GM19328 (cell line): ENCODE measurements around the gene ZNF462.
"Not testable (repeated sequence)": the region's sequence is repeated elsewhere in the genome, so short reads cannot be mapped to it uniquely, and the experiment has no call there.

Experiments
- ATAC-seq: cut with Tn5 transposase; IDR thresholded peaks from one replicate; pipeline ENCODE4 v1.9.1; 2021; ENCODE audit warnings: mild to moderate bottlenecking, moderate library complexity; ENCODE audit not compliant: unreplicated experiment

ZNF462 gene

DNA sequence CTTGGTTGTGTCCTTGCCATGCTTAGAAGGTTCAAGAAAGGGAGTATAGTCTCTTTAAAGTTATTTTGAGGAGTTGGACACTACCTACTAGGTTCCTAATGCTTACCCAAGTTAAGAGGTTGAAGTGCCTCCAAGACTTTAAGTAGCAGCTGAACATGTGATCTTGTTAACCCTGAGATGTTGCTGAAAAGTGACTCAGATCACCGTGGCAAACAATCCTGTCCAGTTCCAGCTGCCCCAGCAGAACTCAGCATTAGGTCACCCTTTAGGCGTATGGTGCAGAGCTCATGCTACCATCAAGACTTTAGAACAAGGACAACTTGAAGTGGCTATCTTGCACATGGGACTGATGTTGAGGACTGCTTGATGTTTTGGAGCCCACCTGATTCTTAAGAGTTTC lies 22.5 kb downstream of the ZNF462 start:
- no peak for ATAC-seq

DNA sequence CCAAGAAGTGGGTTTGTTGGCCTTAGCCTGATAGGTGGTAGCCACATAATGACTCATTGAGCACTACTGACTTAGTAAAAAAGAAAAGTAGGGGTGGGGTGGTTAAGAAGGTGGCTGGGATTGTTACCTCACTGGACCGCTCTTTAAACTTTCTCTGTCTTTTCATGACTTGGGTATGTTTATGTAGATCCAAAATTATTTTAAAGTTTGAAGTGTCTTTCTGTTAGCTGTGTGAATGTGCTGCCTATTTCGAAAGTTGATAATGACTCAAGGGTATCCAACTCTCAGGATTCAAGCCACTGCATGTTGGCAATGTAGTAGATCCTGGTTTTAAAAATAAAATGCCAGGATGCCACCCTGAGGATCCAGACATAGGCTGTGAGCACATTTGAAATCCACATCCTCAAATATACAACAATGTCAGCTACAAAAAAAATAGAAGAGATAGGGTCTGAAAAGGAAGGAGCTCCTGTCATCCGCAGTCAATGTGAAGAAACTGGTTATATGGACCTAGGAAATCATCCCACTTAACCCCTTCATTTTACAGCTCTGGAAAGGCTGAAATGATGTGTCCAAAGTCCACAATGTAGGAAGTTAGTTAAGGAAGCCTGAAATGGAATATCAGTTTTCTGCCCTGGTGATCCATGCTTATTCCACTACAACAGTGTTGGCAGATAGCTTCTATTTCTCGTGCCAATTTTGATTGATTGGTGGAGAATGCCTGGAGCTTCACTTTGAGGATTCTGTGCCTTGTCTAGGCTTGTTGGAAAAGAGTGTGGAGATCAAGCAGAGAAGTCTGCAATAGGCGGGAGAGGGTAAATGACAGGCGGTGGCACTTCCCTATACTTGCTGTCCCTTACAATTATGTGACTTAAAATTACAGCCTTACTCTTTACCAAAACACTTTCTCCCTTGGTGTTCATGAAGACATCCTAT lies 23.4 kb downstream of the ZNF462 start:
- no peak for ATAC-seq

DNA sequence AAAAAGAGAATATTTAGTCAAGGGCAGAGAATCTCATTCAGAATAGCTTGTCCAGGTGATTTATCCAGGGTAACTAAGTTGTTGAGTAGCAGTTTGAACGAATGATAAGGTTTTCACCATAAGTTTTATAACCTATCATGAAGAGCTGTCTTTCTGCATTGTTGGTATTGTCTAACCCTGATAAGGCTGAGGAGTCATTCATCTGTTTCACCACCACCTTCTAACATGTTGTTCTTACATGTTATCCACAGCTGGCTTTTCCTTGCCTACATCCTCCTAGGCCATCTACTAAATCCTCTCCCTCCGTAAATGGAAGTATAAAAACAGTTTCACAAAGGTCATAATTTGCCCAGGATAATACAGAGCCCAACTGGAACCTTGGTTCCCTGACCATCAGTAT lies 24.1 kb downstream of the ZNF462 start:
- no peak for ATAC-seq

DNA sequence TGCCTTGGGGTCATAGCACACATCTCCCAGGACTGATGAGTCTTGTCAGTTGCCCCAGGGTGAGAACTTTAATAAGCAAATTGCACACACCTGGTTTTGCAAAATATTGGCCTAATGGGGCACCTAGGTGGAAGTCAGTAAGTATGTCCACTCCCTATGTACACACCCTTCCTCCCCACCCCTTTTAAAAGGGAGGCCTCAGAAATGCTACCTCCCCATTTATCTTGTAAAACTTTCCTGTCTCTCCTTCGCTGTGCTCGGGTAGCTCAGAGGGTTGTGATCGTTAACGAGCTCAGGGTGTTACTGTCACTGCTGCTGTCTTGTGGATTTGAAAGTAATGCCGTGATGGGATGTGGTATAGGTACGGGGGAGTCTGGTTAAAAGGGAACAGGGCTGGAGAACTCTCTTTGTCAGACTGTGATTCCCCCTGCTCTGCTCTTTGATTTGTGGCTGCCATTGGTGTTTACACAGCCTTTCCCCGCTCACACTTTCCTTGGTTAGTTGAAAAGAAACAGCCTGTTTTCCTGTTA lies 26.2 kb downstream of the ZNF462 start:
- no peak for ATAC-seq

DNA sequence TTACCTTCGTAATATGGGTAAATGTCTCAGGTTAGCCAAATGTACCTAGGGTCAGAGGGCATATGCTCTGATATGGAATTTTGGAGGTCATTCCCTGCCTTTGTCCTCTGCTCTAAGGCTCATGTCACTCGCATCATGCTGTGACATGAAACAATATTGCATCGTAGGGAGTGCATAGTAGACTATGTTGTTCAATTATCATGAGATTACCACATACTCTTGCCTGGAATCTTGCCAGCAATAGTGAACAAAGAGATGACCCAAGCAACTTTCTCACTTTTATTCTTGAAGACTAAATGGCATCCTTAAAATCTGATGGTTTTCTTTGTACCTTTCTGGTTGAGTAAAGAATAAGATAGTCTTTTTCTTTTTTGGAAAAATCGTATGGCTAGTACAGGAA lies 27.6 kb downstream of the ZNF462 start:
- ATAC-seq = no peak

DNA sequence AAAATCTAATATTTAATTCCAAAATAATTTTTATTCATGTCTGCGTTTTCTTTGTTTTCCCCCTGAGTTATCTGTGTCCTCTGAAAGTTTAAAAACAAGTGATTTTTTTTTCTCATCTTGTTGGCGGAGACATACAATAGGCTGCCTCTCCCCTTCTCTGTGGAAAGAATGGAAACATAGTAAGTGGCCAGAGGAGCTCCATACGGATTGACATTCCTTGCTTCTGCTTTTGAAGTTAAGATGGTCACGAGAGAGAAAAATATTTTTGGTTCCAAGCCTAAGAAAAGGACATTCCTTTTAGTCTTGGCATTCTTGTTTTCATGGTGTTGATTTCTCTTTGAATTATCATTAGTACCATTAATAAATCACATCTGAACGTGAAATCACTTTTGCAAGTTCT lies 28.3 kb downstream of the ZNF462 start:
- ATAC-seq = no peak

DNA sequence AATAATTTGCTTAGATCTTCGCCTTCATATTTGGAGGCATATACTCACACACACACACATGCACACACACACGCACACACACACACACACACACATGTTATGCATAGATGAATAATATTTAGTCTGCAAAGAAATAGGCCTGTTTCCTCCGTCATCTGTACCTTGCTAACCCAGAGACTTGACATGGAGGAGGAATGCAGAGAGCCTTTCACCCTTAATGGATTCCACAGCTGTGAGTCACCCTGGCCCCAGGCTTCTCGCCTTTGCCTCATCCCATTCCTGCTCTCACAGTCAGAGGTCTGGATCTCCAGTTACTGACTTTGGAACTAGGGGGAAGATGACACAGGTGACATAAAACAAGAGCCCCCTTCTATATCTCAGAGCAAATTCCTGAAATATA lies 29.7 kb downstream of the ZNF462 start:
- ATAC-seq = no peak

DNA sequence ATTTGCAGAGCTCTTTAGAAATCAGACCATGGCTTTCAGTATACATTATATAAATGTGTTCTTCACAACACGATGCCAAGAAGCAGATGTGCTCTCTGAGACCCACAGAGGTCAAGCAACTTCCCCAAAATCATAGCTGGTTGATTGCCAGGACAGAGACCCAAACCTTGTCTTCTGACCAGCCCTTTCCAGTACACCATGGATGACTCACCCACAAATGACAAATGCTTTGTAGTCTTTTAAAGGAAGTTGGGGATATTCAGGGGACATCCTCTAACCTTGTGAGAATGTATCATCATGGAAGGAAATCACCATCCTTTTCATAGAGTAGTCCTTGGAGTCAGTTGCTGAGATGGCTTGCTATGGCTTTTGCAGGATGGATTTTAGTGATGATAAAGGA lies 30.1 kb downstream of the ZNF462 start:
- ATAC-seq = no peak

DNA sequence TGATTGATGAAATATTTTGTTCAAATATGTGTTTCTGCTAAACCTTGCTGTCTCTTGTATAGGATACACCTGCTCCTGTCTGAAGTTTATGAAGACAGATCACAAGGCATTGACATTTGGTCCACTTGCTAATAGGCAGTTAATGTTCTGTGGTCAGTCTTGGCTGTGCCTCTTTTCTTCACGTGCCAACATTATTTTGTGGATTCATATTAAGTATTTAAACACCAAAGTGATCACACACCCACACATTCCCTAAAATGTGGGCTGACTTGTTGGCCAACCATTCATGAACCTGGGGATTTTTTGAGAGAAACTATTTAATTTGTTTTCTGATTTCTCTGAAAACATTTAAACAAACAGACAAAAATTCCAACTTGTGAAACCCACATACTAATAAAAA lies 33.7 kb downstream of the ZNF462 start:
- no peak for ATAC-seq

DNA sequence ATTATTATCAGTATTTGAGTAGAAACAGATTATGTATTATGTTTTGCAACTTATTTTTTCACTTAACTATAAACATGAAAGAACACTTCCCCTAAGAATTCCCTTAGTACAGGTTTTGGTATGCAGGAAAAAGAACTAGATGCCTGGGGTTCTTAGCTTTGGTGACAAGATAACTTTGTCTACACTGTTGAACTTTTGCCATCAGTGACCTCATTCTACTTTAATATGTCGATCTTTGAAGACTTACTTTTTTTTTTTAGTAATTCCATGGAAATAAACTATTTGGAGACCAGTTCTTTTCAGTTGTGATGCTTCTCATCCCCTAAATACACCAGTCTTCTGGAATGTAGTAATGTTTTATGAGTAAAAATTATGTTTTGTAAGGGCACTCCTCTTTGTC lies 34.3 kb downstream of the ZNF462 start:
- no peak for ATAC-seq

DNA sequence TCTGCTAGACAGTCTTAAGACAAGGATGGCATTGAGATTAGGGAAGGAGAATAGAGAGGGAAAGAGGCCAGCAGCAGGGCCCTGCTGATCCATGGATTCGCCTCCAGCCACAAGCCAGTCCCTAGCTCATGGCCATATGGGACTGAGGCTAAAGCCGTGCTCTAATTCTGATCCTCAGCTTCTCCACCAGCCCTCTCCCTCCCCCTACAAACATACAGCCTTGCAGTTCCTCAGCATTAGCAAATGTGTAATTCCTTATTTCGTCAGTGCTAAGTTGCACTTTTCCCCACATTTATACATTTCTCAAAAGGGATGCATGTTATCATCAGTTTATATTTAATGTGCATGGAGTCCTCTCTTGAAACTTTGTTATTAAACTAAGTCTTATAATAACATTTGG lies 34.8 kb downstream of the ZNF462 start:
- no peak for ATAC-seq

DNA sequence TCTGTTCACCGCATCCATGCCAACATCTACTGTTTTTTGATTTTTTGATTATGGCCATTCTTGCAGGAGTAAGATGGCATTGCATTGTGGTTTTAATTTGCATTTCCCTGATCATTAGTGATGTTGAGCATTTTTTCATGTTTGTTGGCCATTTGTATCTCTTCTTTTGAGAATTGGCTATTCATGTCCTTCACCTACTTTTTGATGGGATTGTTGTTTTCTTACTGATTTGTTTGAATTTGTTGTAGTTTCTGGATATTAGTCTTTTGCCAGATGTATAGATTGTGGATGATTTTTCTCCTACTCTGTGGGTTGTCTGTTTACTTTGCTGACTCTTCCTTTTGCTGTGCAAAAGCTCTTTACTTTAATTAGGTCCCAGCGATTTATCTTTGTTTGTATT lies 37.6 kb downstream of the ZNF462 start:
- not testable (repeated sequence) for ATAC-seq

DNA sequence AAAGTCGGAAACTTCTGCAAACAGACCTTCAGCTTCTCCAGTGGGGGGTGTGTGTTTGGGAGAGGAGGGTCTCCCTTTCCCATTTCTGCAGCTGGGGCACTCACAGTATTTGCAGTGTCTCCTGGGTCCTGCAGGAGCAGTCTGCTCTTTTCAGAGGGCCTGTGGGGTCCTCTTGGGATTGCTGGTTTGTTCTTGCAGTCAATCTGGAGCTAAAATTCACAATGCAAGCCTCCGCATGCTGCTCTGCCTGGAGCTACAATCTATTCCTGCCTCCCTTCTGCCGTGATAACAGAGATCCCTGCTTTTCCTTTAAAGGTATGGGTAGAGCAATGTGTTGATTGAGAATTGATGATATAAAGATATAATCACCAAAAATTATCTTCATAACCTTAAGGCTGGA lies 43.2 kb downstream of the ZNF462 start:
- ATAC-seq = no peak

DNA sequence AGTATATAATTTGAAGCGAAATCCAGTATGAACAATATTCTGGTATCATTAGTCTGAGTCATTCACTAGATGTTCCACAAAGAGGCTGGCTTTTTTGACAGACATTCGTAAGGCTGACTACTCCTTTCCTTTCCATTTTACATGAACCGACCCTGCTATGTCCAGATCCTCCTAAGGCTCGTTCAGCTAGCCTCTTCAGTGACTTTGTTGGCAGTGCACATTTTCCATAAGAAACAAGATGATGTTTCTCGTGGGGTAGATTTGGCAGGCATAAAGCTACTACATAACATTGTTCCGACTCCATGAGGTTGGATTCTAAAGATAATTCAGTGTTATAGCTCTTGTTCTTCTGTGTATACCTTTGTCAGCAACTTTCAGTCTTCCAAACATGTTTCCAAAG lies 49.0 kb downstream of the ZNF462 start:
- no peak for ATAC-seq

DNA sequence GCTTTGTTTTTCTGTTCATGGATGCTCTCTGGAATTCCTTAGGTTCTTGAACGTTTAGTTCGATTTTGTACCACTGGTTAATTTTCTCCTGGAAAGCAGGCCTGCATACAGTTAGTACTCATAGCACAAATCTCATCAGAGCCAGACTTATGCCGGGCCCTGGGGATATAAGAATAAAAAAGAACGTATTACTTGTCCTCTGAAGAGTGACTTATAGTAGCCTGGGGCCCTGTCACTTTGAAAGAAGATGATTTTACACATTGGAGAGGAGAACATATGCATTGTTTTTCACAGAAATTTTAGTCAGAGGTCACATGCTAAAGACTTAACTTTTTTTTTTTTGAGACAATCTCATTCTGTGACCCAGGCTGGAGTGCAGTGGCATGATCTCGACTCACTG lies 50.3 kb downstream of the ZNF462 start:
- no peak for ATAC-seq

DNA sequence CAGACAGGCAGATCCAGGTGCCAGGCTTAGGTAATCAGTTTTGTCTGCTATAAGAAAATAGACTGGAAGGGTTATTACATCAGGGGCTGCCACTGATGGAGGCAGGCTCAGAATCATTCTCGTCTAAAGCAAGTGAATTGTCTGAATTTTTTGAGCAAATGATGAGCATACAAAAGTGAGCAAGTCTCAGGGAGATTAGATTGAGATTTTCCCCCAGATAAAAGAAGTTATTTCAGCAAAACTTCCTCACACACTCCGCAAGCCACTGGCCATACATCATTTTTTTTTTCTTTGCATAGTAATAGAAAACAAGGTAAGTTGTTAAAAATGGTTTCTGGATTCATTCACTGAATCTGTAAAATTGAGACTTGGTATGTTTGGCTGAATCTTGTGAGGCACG lies 52.9 kb downstream of the ZNF462 start:
- ATAC-seq = no peak

DNA sequence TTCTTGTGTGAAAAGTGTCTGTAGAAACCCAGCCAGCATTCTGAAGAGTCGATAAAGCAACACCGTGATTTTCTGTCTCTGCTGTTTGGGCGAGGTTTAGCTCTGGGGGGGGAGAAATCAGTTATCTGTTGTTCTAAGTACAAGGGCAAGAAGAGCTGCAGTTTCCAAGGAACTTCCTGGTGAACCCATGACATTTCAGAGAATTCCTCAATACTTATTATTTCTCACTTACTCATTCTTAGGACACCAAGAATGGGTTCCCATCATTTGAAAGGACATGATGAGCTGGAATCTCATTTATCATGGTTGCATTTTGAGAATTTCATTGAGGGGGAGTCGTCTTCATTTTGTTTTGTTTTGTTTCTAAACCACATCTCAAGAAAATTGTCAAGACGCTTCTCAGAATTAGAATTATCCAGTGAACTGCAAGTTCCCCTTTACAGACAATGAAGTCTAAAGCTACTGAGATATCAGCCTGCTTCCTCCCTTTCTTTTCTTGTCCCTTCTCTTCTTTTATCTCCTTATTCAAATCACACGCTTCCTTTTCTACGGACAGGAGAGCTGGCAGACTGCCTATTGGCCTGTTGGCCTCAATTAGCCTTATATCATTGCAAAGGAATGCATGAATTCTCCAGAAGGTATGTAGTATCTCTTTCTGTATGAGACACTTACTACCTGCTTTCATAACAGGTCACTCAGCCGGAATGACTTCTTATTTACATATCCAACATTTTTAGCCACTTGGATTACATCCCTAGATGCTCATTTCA lies 53.7 kb downstream of the ZNF462 start:
- ATAC-seq = no peak

DNA sequence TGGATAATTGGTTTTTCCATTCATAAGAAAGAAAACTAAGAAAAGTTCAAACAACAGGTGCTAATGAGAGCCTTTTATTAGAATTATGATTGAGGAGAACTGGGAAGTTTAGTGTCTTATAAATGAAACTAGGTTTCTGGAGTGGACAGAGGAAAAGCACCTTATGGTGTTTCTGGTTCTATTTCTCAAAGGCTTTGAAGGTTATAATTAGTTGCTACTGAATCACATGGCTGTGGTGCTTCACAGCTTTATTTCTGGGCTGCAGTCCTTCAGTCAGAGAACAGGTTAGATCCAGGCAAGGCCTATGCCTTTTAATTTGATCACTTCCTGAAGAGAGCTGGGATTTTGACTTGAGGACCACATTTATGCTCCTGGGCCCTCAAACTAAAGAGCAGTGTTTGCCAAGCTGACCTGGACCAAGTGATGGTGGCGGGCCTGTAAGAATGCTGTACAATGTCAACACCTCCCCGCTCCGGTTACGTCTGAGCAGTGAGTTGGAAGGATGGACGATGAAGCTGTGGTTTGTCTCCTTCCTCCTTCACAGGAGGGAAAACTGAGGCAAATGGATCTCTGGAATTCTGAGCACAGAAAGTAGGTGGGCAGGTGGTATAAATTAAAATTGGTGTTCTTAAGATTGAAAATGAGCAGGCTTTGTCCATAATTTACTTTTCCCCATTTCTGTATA lies 56.0 kb downstream of the ZNF462 start:
- ATAC-seq = no peak

DNA sequence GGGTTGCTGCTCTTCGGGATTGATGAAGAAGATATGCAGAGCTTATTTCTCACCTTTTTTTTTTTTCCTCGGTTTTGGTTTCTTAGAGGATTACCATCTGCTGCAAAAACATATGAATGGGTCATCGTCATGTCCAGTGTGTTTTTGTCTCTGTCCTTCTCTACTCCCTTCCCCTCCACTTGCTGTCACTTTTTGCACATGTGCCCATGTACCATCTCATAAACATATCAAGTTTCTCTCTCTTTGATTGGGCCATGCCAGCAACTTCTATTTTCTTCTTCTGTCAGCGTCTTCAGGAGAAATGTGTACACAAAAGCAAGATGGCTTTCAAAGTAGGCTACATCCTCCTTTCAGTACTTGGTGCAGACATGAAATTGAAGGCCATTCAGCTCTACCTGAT lies 57.1 kb downstream of the ZNF462 start:
- ATAC-seq = no peak

DNA sequence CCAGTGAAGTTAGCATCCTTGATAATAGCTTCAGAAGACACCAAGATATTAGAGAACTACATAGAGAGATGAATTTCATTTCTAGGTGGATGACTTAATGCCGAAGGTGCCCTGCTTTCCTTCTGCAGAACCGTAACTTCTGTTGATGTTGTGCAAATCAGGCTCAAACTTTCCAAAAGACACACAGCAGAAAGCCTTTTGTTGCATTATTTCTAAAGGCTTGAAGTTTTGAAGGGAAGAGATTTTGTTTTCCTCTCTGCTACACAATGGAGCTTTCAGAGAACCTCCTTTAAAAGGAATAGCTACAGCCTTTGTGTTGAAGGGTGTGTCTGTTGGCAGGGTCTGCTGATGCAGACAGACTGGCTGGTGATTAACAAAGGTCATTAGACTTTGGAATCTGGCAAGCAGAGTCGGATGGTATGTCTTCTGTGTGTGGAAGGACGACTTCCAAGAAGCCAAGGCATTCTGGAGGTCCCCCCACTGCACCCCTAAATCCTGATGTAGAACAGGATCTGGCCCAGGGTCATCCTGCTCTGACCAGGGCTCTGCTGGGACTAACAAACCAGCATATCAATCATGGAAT lies 57.8 kb downstream of the ZNF462 start:
- no peak for ATAC-seq

DNA sequence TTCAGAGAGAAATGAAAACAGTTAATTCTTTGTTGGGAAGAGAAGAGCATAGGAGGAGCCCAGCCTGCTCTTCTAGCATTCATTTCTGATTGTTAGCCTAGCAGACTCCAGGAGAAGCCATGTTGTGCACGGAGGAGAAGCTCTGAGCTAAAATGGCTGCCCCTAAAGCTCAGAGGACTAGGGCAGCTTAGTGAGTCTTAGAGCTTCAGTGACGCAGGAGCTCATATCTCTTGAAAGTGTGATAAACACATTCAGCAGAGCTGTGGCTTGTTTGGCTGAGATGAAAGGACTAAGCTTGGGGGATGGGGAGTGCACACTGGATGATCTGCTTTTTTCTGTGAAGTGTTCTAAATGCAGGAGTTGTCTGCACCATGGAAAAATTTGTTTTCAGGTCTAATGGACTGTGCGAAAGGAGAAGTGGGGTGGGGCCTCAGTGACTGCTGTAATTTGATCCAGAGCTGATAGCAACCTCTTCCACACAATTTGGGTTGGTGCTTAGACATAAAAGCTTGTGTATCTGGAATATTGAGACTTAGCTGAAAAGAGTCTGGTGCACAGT lies 58.5 kb downstream of the ZNF462 start:
- no peak for ATAC-seq
